ENCODE data around the gene HOXB7.
A peak's percentile ranks its signal among the peaks of the same experiment; 100 is the strongest.

HOXB7 gene

DNA sequence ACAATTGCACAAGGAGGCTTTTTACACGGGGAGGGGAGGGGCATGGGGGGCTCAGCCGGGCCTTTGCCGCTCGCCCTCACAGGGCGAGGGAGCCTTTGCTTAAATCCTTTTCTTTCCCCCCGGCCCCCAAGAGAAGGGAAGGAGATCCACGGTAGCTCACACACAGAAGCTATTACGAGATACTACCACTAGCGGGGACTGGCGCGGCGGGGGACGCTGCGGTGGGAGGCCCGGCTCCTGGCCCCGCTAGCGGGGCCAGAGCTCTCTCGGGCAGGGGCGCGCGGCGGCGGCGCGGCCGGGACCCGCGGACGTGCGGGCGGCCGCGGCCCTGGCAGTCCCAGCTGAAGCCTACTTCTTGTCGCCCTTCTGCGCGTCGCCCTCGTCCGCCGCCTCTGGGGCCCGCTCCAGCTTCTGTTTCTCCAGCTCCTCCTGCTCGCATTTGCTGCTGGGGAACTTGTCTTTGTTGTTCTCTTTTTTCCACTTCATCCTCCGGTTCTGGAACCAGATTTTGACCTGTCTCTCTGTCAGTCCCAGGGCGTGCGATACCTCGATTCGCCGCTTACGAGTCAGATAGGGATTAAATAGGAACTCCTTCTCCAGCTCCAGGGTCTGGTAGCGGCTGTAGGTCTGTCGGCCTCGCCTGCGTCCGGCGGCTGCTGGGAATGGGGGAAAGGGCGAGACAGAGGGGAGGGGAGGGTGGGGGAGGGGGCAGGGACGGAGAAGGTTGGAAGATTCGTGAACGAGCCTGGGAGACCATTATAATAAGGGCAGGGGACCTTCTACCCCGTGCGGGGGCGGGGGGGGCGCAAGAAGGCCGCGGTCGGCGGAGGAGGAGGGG is 2.3 kb upstream of the HOXB7 start:
- DNase-seq: peak; percentile 40
- in situ Hi-C loops (cut with MboI; ENCODE audit: low pct_unique_long_range_greater_than_20kb, low sequenced_read_pairs): no loop called here

- DNase-seq: no peak
- in situ Hi-C loops (cut with MboI; ENCODE audit: low pct_unique_long_range_greater_than_20kb, low sequenced_read_pairs): no loop called here
Measured at GRCh38 chr17:48612456-48612853, 1.6 kb upstream of the HOXB7 start.

DNA sequence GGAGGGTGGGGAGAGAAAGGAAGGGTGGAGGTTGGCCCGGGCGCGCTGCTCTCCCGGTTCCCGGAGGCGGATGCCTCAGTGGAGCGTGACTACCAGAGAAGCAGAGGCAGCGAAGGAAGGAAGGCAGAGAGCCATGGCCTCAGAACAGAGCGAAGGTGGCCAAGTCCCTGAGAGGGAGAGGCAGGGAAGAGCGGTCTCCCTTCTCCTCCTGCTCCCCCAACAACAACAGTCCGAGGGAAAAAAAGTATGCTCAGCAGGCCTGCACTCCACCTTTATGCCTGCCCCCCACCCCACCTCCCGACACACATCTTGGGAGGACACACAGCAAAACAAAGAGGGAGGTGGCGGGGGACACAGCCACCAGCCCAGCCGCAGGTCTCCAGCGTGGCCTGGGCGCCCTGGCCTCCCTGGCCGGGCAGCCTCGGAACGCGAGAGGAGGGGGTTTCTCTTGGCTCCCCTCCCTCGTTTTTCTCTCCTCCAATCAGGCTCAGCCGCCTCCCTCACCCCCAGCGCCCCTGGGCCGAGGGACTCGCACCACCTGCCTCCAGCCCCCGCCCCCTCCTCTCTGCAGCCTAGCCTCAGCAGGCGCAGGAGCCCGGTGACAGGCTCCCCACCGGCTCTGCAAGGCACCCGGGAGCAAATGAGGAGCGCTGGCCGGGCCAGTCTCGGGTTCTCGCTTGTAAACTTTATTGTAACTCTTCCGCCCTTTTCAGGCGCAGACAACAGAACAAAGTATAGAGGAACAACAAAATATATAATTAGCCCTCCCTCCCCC is 1.1 kb upstream of the HOXB7 start:
- no peak for DNase-seq
- in situ Hi-C loops (cut with MboI; ENCODE audit: low pct_unique_long_range_greater_than_20kb, low sequenced_read_pairs): no loop called here

- in situ Hi-C loops (cut with MboI; ENCODE audit: low pct_unique_long_range_greater_than_20kb, low sequenced_read_pairs): no loop called here
- no peak for DNase-seq
Measured at GRCh38 chr17:48611213-48611612, 396 bp upstream of the HOXB7 start.

- no peak for DNase-seq
- in situ Hi-C loops (cut with MboI; ENCODE audit: low pct_unique_long_range_greater_than_20kb, low sequenced_read_pairs): no loop called here
Measured at GRCh38 chr17:48609759-48610281, 997 bp downstream of the HOXB7 start.

GRCh38 chr17:48609033-48609432 is 1.8 kb downstream of the HOXB7 start:
- DNase-seq: no peak
- in situ Hi-C loops (cut with MboI; ENCODE audit: low pct_unique_long_range_greater_than_20kb, low sequenced_read_pairs): no loop called here

DNA sequence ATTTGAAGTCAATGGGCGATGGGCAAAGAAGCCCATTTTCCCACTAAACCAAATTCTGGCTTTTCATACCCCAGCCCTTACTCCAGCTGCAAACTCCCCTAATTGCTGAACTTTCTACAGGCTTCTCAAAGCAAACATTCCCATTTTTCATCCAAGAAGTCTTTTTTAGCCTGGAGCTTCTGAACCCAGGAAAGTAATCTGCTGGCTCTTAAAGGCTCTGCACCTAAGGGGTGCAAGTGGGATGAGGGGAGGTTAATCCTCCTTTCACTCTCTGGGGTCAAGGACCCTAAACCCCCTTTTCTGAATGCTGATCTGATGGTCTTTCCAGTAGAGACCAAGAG is 2.4 kb downstream of the HOXB7 start:
- DNase-seq: no peak
- in situ Hi-C loops (cut with MboI; ENCODE audit: low pct_unique_long_range_greater_than_20kb, low sequenced_read_pairs): no loop called here

- in situ Hi-C loops (cut with MboI; ENCODE audit: low pct_unique_long_range_greater_than_20kb, low sequenced_read_pairs): no loop called here
- DNase-seq: no peak
Measured at GRCh38 chr17:48606892-48607614, 3.8 kb downstream of the HOXB7 start.

GRCh38 chr17:48605991-48606891 is 4.6 kb downstream of the HOXB7 start:
- in situ Hi-C loops (cut with MboI; ENCODE audit: low pct_unique_long_range_greater_than_20kb, low sequenced_read_pairs): no loop called here
- no peak for DNase-seq

DNA sequence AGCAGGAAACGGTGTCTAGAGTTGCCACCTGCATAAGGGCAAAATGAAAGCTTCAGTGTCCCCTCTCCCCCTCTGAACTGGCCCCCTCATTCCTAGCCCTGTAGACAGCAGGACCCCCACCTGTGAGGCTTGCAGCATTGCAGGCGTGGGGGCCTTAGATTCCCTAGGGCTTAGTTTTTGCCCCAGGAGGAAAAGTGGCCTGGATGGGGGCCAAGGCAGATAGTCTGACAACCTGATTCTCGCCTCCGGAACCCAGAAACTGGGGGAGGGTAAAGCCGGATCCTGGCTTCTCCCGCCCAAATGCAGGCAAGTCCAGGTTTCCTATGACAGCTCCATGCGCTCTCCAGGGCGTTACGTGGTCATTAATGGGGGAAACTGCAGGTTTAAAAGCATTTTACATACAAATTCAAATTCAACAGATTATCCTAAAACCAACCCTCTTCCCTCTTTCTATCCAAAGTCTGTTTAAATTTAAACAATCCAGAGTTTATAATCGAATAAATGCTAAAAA is 5.4 kb downstream of the HOXB7 start:
- in situ Hi-C loops (cut with MboI; ENCODE audit: low pct_unique_long_range_greater_than_20kb, low sequenced_read_pairs): no loop called here
- no peak for DNase-seq

GRCh38 chr17:48604770-48605329 is 6.0 kb downstream of the HOXB7 start, which contains the start of gene HOXB6:
TSS of gene HOXB6 (minus strand) at chr17:48604986. CDS start at chr17:48598150, 6,836 bp downstream.
- no peak for DNase-seq
- in situ Hi-C loops (cut with MboI; ENCODE audit: low pct_unique_long_range_greater_than_20kb, low sequenced_read_pairs): no loop called here

GRCh38 chr17:48603959-48604769 is 6.7 kb downstream of the HOXB7 start:
- in situ Hi-C loops (cut with MboI; ENCODE audit: low pct_unique_long_range_greater_than_20kb, low sequenced_read_pairs): no loop called here
- no peak for DNase-seq

DNA sequence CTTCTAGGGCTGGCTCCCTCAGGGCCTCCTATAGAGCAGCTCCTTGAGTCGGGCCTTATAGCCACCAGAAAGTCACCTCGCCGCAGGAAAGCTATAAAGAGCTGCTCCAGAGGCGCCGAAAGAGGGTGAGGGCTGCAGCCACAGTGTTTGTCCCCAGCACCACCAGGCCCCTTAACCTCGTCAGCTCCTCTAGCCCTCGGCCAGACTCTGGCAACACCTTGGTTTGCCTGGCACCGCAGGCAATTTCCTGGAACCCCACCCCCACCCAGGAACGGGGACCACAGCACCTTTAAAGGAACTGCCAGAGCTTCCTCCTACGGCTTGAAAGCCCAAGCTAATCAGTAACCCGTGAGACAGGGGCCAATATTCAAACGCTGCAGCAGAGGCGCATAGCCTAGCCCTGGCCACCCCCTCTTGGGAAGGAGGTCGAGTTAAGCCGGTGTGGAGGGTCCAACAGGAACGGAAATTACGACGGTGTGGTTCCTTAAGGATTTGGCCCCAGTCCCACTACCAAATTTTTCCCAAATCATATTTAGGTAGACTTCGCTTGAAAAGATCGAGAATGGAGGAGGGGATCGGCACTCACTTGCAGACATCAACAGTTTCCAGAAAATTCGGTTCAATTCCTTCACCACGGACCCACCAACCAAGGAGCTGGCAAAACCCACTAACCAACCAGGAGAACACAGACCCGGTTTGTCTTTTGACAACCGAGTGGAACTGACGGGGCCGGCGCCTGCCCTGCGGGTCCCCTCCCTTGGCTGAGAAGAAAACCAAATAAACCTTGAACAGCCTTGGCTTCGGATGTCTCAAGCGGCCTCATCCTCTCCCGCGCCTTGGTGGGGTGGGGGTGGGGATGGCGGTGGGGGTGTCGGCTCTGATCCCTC is 9.0 kb downstream of the HOXB7 start:
- DNase-seq: no peak
- in situ Hi-C loops (cut with MboI; ENCODE audit: low pct_unique_long_range_greater_than_20kb, low sequenced_read_pairs): no loop called here

DNA sequence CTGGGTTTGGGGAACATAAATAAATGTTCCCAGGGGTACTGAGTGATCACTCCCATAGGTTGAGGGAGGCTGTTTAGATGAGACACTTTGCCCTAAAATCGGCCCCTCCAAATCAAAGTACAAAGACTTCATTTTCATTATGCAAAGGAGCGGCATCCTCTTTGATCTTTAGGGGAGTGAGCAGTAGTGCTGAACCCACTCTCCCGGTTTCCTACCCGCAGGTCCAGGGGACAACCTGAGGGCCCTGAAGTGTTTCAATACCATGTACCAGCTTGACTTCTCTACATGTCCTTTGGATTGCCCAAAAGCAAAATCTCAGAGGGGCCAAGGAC is 9.6 kb downstream of the HOXB7 start:
- in situ Hi-C loops (cut with MboI; ENCODE audit: low pct_unique_long_range_greater_than_20kb, low sequenced_read_pairs): no loop called here
- no peak for DNase-seq

GRCh38 chr17:48600244-48601098 is 10.3 kb downstream of the HOXB7 start:
- in situ Hi-C loops (cut with MboI; ENCODE audit: low pct_unique_long_range_greater_than_20kb, low sequenced_read_pairs): no loop called here
- no peak for DNase-seq

DNA sequence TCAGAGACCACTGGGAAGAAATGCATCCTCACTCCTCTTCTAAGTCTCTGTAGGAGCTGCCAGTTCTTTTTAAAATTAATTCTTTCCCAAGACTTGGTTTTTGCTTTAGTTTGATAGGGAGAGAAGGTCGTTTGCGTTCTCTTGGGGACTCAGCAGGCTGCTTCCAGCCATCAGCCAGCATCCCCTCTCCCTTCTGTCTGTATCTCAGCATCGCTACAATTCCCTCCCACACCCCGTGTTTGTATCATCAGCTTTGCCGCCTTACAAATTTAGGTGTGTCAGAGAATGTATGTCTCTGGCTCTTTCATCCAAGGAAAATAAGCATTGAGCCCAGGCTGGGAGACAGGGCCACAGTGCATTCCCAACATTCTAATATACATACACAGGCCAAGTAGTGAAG is 11.5 kb downstream of the HOXB7 start:
- no peak for DNase-seq
- in situ Hi-C loops (cut with MboI; ENCODE audit: low pct_unique_long_range_greater_than_20kb, low sequenced_read_pairs): no loop called here

Measured in KBM-7 (cell line).